Karpas-422 (cell line): ENCODE measurements around the gene CRYGN. TPM values are rescaled to one million over a fixed set of nuclear protein-coding genes. Genes with fewer than 3 reads are reported as not detected.

ENCODE experiments used
- DNase-seq: peaks from one replicate; pipeline ENCODE4 v3.0.0-alpha.2; 2015
- H2AFZ ChIP-seq: fragments of 200-600 bp; sonication (generic); 2 replicates; pipeline ENCODE4 v1.6.1; 2014; ENCODE audit warnings: antibody characterized with exemption, low read length, mixed read lengths
- H3K27ac ChIP-seq: fragments of 200-600 bp; sonication (generic); 2 replicates; pipeline ENCODE4 v1.5.1; 2014; ENCODE audit warnings: mild to moderate bottlenecking, low read length, moderate library complexity
- H3K27me3 ChIP-seq: fragments of 200-600 bp; sonication (generic); 2 replicates; pipeline ENCODE4 v1.6.1; 2014; ENCODE audit warnings: low read length, mixed read lengths
- H3K36me3 ChIP-seq: fragments of 200-600 bp; sonication (generic); 2 replicates; pipeline ENCODE4 v1.6.1; 2014; ENCODE audit warnings: low read length, mixed read lengths; ENCODE audit not compliant: insufficient read depth
- H3K4me1 ChIP-seq: fragments of 200-600 bp; sonication (generic); 2 replicates; pipeline ENCODE4 v1.6.1; 2014; ENCODE audit warnings: mild to moderate bottlenecking, low read length, mixed read lengths
- H3K4me2 ChIP-seq: fragments of 200-600 bp; sonication (generic); 2 replicates; pipeline ENCODE4 v1.6.1; 2014; ENCODE audit warnings: low read length, low read depth, mild to moderate bottlenecking; ENCODE audit not compliant: poor library complexity, severe bottlenecking
- H3K4me3 ChIP-seq: fragments of 200-600 bp; sonication (generic); 2 replicates; pipeline ENCODE4 v1.5.1; 2014; ENCODE audit warnings: mild to moderate bottlenecking, antibody characterized with exemption, low read length, mixed read lengths
- H3K79me2 ChIP-seq: fragments of 200-600 bp; sonication (generic); 2 replicates; pipeline ENCODE4 v1.6.1; 2014; ENCODE audit warnings: mild to moderate bottlenecking, low read length, mixed read lengths
- H3K9ac ChIP-seq: fragments of 200-600 bp; sonication (generic); 2 replicates; pipeline ENCODE4 v1.6.0; 2014; ENCODE audit warnings: low read length
- H3K9me2 ChIP-seq: fragments of 200-600 bp; sonication (generic), shearing (Covaris generic); replicated peaks from 2 replicates; pipeline ENCODE4 v1.6.0; 2014; ENCODE audit warnings: mild to moderate bottlenecking, low read length, moderate library complexity; ENCODE audit not compliant: insufficient read depth
- H3K9me3 ChIP-seq: fragments of 300-700, 200-600 bp; sonication (generic); 2 replicates; pipeline ENCODE4 v1.6.1; 2014; ENCODE audit warnings: low read length, mixed read lengths
- H4K20me1 ChIP-seq: fragments of 200-600 bp; sonication (generic); 2 replicates; pipeline ENCODE4 v1.6.1; 2014; ENCODE audit warnings: mild to moderate bottlenecking, antibody characterized with exemption, low read length, low read depth; ENCODE audit not compliant: insufficient read depth
- total RNA-seq: library from RNA; depleted of rRNA; stranded (reverse); fragments of >200 nt; shearing (Covaris generic); gene quantifications from 2 replicates; pipeline ENCODE4 v1.2.3, GENCODE V29; 2014; ENCODE audit warnings: low replicate concordance

CRYGN gene
- total RNA-seq, 1 experiment from 2014 or later = not detected

DNA sequence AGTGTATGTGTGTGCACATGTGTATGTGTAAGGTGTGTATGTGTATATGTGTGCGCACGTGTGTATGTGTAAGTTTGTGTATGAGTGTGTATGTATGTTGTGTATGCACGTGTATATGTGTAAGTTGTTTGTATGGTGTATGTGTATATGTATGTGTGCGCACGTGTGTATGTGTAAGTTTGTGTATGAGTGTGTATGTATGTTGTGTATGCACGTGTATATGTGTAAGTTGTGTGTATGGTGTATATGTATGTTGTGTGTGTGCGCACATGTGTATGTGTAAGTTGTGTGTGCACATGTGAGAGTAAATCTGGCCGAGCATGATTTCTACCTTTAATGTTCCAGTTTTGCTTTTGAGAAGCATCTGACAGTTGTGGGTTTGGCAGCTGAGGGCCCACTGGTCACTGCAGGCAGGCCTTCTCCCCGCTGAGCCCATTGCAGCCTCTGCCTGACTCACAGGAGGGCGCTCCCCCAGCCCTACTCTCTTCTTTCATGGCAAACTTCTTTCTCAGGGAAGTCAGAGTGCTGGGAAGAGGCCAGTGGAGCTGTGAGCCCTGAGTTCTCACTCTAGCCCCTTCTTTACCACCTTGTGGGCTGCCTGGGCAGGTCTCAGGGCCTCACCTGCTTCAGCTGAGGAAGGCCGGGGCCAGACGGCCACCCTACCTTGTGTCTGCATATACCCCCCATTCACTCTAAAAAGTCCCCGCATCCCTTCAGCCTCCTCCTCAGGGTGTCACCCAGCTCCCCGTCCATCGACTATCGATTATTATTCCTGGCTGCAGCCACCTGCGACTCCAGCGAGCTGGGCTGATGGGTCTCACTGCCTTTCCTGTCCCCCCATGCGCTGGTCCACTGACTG, 41.3 kb downstream of the CRYGN start:
- H3K4me1 ChIP-seq = no peaks in the 10 kb centered on the region
- no peak overlapping the region for H2AFZ ChIP-seq
- H3K27ac ChIP-seq = no peak overlapping the region
- no peaks in the 10 kb centered on the region for H3K27me3 ChIP-seq
- H3K79me2 ChIP-seq = no peaks in the 10 kb centered on the region
- DNase-seq = no peak
- H3K9me3 ChIP-seq = no peaks in the 10 kb centered on the region
- H3K4me2 ChIP-seq = no peak overlapping the region
- no peak overlapping the region for H3K4me3 ChIP-seq
- H4K20me1 ChIP-seq = no peaks in the 10 kb centered on the region
- no peaks in the 10 kb centered on the region for H3K36me3 ChIP-seq
- H3K9me2 ChIP-seq = no peaks in the 10 kb centered on the region
- no peak overlapping the region for H3K9ac ChIP-seq

- Histone ChIP-seq H3K36me3 (no peaks in the 10 kb centered on the region), H3K9me2 (no peaks in the 10 kb centered on the region), H3K27me3 (no peaks in the 10 kb centered on the region), H2AFZ (no peak overlapping the region), H3K9me3 (no peaks in the 10 kb centered on the region), H3K27ac (no peak overlapping the region), H3K4me2 (no peak overlapping the region), H3K9ac (no peak overlapping the region), H3K4me1 (no peaks in the 10 kb centered on the region), H3K4me3 (no peak overlapping the region), H4K20me1 (no peaks in the 10 kb centered on the region), H3K79me2 (no peaks in the 10 kb centered on the region)
- no peak for DNase-seq
These were observed 42.9 kb downstream of the CRYGN start for GRCh38 chr7:151397026-151397425.

- no peaks in the 10 kb centered on the region for H3K4me1 ChIP-seq
- H3K4me3 ChIP-seq = no peak overlapping the region
- H3K79me2 ChIP-seq = no peaks in the 10 kb centered on the region
- H3K9me3 ChIP-seq = no peaks in the 10 kb centered on the region
- no peaks in the 10 kb centered on the region for H3K27me3 ChIP-seq
- no peak overlapping the region for H3K9ac ChIP-seq
- no peak overlapping the region for H3K4me2 ChIP-seq
- H4K20me1 ChIP-seq = no peaks in the 10 kb centered on the region
- no peaks in the 10 kb centered on the region for H3K36me3 ChIP-seq
- no peak overlapping the region for H3K27ac ChIP-seq
- H2AFZ ChIP-seq = no peak overlapping the region
- no peak for DNase-seq
- H3K9me2 ChIP-seq = no peaks in the 10 kb centered on the region
These were observed 43.5 kb downstream of the CRYGN start for GRCh38 chr7:151396328-151396970.

DNA sequence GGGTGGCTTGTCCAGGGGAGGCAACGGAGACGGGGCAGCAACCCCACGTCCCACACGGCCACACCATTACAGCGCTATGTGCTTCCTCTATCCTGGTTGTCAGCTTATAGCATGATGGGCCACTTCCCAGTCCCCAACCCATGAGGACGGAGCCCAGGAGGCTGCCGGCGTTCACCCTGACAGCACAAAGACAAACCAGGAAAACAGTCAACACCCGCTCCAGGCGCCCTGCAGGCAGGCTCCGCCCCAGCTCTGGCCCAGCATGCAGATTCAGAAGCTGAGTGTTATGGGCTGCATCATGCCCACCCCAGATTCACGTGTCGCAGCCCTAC, 44.9 kb downstream of the CRYGN start:
- DNase-seq = no peak
- Histone ChIP-seq H3K9me3 (no peaks in the 10 kb centered on the region), H3K4me2 (no peak overlapping the region), H3K27ac (no peak overlapping the region), H3K9ac (no peak overlapping the region), H3K36me3 (no peaks in the 10 kb centered on the region), H3K4me3 (no peak overlapping the region), H2AFZ (no peak overlapping the region), H3K9me2 (no peaks in the 10 kb centered on the region), H4K20me1 (no peaks in the 10 kb centered on the region), H3K79me2 (no peaks in the 10 kb centered on the region), H3K4me1 (no peaks in the 10 kb centered on the region), H3K27me3 (no peaks in the 10 kb centered on the region)

GRCh38 chr7:151394076-151395035, 45.6 kb downstream of the CRYGN start:
- Histone ChIP-seq H3K4me2 (no peak overlapping the region), H3K27ac (no peak overlapping the region), H3K4me3 (no peak overlapping the region), H3K36me3 (no peaks in the 10 kb centered on the region), H3K79me2 (no peaks in the 10 kb centered on the region), H3K9me3 (no peaks in the 10 kb centered on the region), H4K20me1 (no peaks in the 10 kb centered on the region), H3K9ac (no peak overlapping the region), H3K27me3 (no peaks in the 10 kb centered on the region), H2AFZ (no peak overlapping the region), H3K9me2 (no peaks in the 10 kb centered on the region), H3K4me1 (no peaks in the 10 kb centered on the region)
- DNase-seq = no peak

- Histone ChIP-seq H3K9me2 (no peaks in the 10 kb centered on the region), H3K4me1 (no peaks in the 10 kb centered on the region), H2AFZ (no peak overlapping the region)
These were observed 46.6 kb downstream of the CRYGN start for GRCh38 chr7:151393031-151393977.

GRCh38 chr7:151392426-151392825, 47.5 kb downstream of the CRYGN start:
- H3K9ac ChIP-seq = no peak overlapping the region
- no peaks in the 10 kb centered on the region for H3K9me3 ChIP-seq
- no peak overlapping the region for H2AFZ ChIP-seq
- H3K9me2 ChIP-seq = no peaks in the 10 kb centered on the region
- H3K4me3 ChIP-seq = no peak overlapping the region
- H3K27ac ChIP-seq = no peak overlapping the region
- H3K36me3 ChIP-seq = no peaks in the 10 kb centered on the region
- no peaks in the 10 kb centered on the region for H3K79me2 ChIP-seq
- DNase-seq = no peak
- H3K4me2 ChIP-seq = no peak overlapping the region
- no peaks in the 10 kb centered on the region for H3K27me3 ChIP-seq
- no peaks in the 10 kb centered on the region for H4K20me1 ChIP-seq
- H3K4me1 ChIP-seq = no peaks in the 10 kb centered on the region

More at GRCh38 chr7:151393031-151393977, 46.6 kb downstream of the CRYGN start:
- Histone ChIP-seq H3K9ac (no peak overlapping the region), H3K36me3 (no peaks in the 10 kb centered on the region), H3K27ac (no peak overlapping the region), H3K9me3 (no peaks in the 10 kb centered on the region), H3K4me3 (no peak overlapping the region), H3K27me3 (no peaks in the 10 kb centered on the region), H3K79me2 (no peaks in the 10 kb centered on the region), H3K4me2 (no peak overlapping the region), H4K20me1 (no peaks in the 10 kb centered on the region)
- DNase-seq = no peak
